SH-SY5Y (cell line): ENCODE results near the gene SCN1B.

Experiments used
- GATA2 ChIP-seq: IDR thresholded peaks from 2 replicates; pipeline ENCODE4 v1.6.1; 2011; ENCODE audit warnings: mild to moderate bottlenecking, low read depth, low read length
- GATA3 ChIP-seq: IDR thresholded peaks from 2 replicates; pipeline ENCODE4 v1.6.1; 2011; ENCODE audit warnings: low read depth, mild to moderate bottlenecking, low read length, moderate library complexity

DNA sequence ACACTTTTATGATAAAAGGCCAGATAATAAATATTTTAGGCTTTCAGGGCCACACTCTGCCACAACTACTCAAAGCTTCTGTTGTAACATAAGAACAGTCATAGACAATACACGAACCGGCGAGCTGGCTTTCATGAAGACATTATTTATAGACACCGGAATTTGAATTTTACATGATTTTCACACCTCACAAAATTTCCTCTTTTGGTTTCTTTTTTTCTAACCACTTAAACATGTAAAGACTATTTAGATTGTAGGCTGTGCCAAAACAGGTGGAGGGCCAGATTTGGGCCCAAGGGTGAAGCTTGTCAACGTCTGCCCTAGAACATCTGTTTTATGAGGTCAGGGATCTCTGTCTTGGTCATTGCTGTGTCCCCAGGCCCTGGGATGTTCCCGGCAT is 55.7 kb downstream of the SCN1B start:
- TF ChIP-seq GATA2 (no peak), GATA3 (no peak)
